ENCODE measurements around the gene AGK.
"Not testable (repeated sequence)": the region's sequence is repeated elsewhere in the genome, so short reads cannot be mapped to it uniquely, and the experiment has no call there.

The AGK gene

DNA sequence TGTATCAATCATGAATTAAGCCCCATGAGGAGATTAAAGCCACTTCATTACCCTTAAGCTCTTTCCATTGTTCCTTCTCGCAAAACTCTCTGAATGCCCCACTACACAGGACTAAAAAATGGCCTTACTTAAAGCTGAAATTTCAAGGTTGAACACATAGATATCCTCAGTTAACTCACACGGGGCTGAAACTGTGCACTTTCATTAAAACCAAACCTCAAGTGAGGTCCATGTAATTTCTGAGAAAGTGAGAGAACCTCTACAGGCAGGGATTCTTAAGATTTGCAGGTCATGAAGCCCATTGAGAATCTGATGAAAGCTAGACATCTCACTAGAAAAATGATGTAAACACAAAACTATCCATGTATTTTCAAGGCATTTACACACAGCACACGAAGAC is 134.9 kb downstream of the AGK start:
- no peak for DNase-seq

DNA sequence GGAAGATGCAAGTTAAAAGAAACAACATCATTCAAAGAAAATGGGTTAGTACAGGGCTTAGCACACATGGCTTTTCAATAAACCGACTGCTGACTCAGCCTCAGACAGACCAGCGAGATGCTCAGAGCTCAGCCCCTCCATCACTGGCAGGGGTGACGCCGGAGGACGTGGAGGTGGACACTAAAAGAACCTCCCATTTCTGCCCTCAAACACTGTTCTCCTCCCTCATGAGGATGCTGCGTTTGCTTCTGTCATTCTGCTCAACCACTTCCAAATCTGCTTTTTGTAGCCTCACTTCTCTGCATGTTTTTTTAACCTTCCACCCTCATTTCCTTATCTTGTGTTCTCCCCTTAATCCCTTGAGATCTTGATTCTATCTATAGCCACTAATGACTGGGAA is 135.5 kb downstream of the AGK start:
- no peak for DNase-seq

- no peak for DNase-seq
Observed at GRCh38 chr7:141688043-141688442, 136.8 kb downstream of the AGK start.

- DNase-seq: not testable (repeated sequence)
Observed at GRCh38 chr7:141689072-141689825, 138.0 kb downstream of the AGK start.

- no peak for DNase-seq
Observed at GRCh38 chr7:141691540-141691939, 140.3 kb downstream of the AGK start.

DNA sequence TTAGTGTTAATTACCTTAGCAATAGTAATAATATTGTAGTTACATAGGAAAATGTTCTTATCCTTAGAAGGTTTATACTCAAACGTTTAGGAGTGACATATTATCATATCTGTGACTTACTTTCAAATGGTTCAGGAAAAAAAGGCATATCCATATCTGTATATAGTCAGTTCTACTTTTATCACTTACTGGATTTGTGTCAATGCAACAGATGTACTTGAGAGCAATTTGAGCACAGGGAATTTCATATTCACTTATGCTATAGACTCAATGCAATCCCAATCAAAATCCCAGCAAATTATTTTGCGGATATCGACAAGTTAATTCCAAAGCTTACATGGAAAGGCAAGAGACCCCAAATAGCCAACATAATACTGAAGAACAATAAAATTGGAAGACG is 140.8 kb downstream of the AGK start:
- DNase-seq: no peak

- DNase-seq: no peak
Observed at GRCh38 chr7:141693082-141693481, 141.9 kb downstream of the AGK start.

DNA sequence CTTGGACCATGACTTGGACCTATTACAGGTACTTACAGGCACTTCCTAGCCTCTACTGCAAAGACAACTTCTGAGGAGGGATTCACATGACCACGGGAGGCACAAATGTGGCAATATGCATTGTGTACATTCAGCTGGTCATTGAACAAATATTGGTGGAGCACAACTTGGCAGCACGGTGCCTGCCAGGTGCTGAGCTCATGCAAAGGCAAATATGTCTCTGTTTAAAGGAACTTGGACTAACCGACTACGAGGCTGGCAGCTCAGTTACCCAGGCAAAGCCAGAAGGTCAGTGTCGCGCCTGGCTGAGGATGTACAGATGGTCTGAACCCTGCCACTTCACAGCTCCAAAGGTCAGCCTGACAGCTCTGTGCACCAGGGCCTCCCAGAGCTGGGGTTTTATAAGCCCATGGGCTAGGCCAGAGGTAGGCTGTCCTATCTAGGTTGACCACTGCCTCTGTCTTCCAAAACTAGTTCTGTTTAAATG is 144.6 kb downstream of the AGK start:
- no peak for DNase-seq

DNA sequence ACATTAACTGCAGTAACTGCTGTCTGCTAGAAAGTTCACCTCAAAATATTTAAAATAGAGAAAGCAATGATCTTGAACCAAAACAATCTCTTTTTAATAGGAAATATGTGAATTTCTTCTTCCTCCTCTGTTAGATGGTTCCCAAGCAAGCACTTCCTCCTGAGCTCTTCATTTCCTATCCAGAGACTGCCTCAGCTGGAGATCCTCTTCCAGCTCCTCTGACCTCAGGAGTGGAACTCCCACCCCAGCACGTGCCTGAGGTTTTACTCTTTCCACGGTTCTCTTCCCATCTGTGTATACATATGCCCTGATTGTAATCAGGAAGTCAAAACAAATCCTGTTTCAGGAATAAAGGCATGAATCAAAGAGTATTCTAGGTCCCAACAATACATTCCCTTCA is 145.1 kb downstream of the AGK start:
- DNase-seq: no peak

DNA sequence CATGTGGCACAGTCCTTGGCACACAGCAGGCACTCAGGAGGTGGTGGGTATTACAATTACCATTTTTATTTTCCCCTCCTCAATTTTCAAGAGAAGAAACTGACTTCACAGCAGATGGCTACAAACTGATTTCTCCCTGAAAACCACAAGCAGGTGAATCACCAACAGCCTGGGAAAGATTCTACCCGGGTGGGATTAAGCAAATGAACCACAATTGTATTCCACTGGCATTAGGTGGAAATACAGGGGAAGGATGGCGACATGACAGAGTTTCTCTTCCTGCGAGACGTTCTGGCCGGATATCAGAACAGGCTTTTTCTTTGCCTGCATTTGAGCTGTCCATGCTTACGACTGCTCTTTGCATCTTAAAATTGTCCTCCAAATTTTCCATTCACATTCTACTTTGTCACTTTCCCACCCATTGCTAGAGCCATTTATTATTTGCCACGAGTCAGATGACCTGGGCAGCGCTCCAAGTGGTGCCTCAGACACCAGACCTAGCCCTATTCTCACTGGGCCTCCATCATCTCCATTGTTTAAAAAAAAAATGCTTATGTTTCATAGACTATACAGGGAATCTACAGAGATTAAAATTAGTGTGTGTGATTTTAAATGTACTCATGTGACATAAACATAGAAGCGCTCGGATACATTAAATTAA is 146.1 kb downstream of the AGK start:
- no peak for DNase-seq

- no peak for DNase-seq
Observed at GRCh38 chr7:141698247-141699015, 147.2 kb downstream of the AGK start.

- no peak for DNase-seq
Observed at GRCh38 chr7:141699860-141700259, 148.7 kb downstream of the AGK start.

DNA sequence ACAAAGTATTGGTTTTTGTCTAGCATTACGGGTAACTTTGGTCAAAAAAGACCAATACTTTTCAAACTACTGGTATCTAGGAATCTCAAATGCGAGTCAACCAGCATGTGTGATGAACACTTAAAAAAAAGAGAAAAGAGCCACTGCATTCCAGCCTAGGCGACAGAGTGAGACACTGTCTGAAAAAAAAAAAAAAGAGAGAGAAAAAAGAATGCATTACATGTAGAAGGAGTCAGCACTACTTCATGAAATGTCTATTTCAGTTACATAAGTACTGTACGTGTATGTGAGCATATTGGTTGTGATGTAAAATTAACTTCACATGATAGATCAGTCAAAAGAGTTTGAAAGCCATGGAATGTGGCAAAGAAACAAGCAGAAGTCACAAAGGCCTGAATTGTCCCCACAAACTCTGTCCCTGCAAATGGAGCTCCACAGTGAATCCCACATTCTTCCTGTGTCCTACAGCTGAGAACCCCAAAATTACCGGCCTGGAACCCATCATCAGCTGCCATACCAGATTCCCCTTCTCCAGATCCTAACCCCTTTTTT is 149.2 kb downstream of the AGK start:
- no peak for DNase-seq

GRCh38 chr7:141700848-141701371 is 149.7 kb downstream of the AGK start:
- DNase-seq: no peak

GRCh38 chr7:141701489-141702046 is 150.4 kb downstream of the AGK start:
- peak; percentile 4 for DNase-seq

GRCh38 chr7:141702047-141702567 is 150.9 kb downstream of the AGK start, which contains the start of gene DENND11:
TSS of gene DENND11 (minus strand) at chr7:141702166. CDS start at chr7:141702153, 13 bp downstream.
- peak; percentile 2 for DNase-seq

DNA sequence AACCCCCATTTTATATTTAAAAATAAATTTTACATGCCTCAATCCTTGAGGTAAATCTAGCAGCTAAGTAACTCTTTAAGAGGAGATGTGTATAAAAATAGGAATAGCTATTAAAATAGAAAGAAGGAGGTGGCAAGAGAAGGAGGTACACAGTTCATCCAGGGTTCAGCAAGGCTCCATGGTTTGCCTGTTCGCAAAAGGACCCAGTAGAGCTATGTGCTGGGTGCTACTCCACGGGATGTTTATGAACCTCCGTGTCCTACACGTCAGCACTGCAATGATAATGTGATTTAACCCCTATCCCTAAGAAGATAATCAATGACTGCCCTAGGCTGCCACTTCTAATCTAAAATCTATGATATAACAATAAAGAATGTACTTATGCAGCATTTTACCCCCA is 151.7 kb downstream of the AGK start:
- DNase-seq: no peak

GRCh38 chr7:141704112-141704511 is 152.9 kb downstream of the AGK start:
- DNase-seq: no peak

DNA sequence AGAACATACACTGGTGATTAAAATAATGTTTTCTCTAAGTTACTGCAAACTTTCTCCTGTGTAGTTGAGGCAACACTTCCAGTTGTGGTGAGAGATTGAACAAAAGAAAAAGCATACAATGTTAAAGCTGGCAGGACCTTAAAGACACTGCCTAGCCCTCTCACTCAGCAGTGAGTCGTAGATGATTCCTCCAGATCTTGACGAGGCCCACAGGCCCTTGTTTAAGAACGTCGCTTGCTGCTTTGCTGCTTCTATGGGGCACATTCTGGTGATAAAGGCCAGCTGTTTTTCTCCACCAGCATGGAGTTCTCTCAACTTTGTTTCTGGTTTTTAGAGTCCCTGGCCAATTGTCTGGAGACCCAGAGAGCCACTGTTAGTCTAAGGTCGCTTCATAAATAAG is 153.5 kb downstream of the AGK start:
- no peak for DNase-seq

All from DMS79 (cell line).